ENCODE data around the gene CASZ1. TPM values are rescaled to one million over a fixed set of nuclear protein-coding genes. Genes with fewer than 3 reads are reported as not detected.

Gene CASZ1
- total and polyA plus RNA-seq, 2 donors (not counting 1 experiment from before 2014, with no cell fraction given): 0.34 to 0.50 TPM

GRCh38 chr1:10709165-10709564 lies 87.3 kb downstream of the CASZ1 start:
- Histone ChIP-seq H2AFZ (ENCODE audit: low read length) (no peak overlapping the region), H3K36me3 (ENCODE audit: control insufficient read depth, insufficient read depth, low read length) (no peaks in the 10 kb centered on the region), H3K9ac (ENCODE audit: insufficient read depth, low read length) (no peak overlapping the region), H3K27ac (ENCODE audit: insufficient read depth, low read length) (no peak overlapping the region), H3K4me1 (ENCODE audit: control insufficient read depth, extremely low read depth, insufficient read depth, low read length) (no peaks in the 10 kb centered on the region), H4K20me1 (ENCODE audit: control insufficient read depth, extremely low read depth, insufficient read depth, low read length) (no peaks in the 10 kb centered on the region), H3K27me3 (ENCODE audit: control insufficient read depth, insufficient read depth, low read length) (peaks cover 13% of the 10 kb centered on the region), H3K79me2 (ENCODE audit: control insufficient read depth, insufficient read depth, low read length) (no peaks in the 10 kb centered on the region), H3K4me3 (replicated peaks in 1 of 4; ENCODE audit: control extremely low read depth in 1 of 4, insufficient read depth in 1 of 4, low read depth in 3 of 4, low read length in 4 of 4) (no peak overlapping the region), H3K9me3 (ENCODE audit: control insufficient read depth, insufficient read depth, low read depth, low read length) (no peaks in the 10 kb centered on the region), H3K4me2 (ENCODE audit: extremely low read depth, insufficient read depth, low read length) (no peak overlapping the region)
- TF ChIP-seq CTCF (conservative IDR thresholded peaks at IDR 0.05 in 1 of 2, IDR thresholded peaks at IDR 0.05 in 1 of 2; ENCODE audit: low read depth in 1 of 2, low read length in 2 of 2): no peak
- no peak for TF ChIP-seq EZH2 (IDR thresholded peaks at IDR 0.05; ENCODE audit: low read length, missing control alignments)
- no peak for DNase-seq (ENCODE audit: low read depth in 2 of 2)

GRCh38 chr1:10708757-10709156 lies 87.7 kb downstream of the CASZ1 start:
- Histone ChIP-seq H3K9ac (ENCODE audit: insufficient read depth, low read length) (no peak overlapping the region), H3K4me2 (ENCODE audit: extremely low read depth, insufficient read depth, low read length) (no peak overlapping the region), H2AFZ (ENCODE audit: low read length) (no peak overlapping the region), H3K27ac (ENCODE audit: insufficient read depth, low read length) (no peak overlapping the region), H3K9me3 (ENCODE audit: control insufficient read depth, insufficient read depth, low read depth, low read length) (no peaks in the 10 kb centered on the region), H3K36me3 (ENCODE audit: control insufficient read depth, insufficient read depth, low read length) (no peaks in the 10 kb centered on the region), H4K20me1 (ENCODE audit: control insufficient read depth, extremely low read depth, insufficient read depth, low read length) (no peaks in the 10 kb centered on the region), H3K4me3 (replicated peaks in 1 of 4; ENCODE audit: control extremely low read depth in 1 of 4, insufficient read depth in 1 of 4, low read depth in 3 of 4, low read length in 4 of 4) (no peak overlapping the region), H3K27me3 (ENCODE audit: control insufficient read depth, insufficient read depth, low read length) (peaks cover 13% of the 10 kb centered on the region), H3K4me1 (ENCODE audit: control insufficient read depth, extremely low read depth, insufficient read depth, low read length) (no peaks in the 10 kb centered on the region), H3K79me2 (ENCODE audit: control insufficient read depth, insufficient read depth, low read length) (no peaks in the 10 kb centered on the region)
- no peak for TF ChIP-seq EZH2 (IDR thresholded peaks at IDR 0.05; ENCODE audit: low read length, missing control alignments)
- TF ChIP-seq CTCF (conservative IDR thresholded peaks at IDR 0.05 in 1 of 2, IDR thresholded peaks at IDR 0.05 in 1 of 2; ENCODE audit: low read depth in 1 of 2, low read length in 2 of 2): no peak
- DNase-seq (ENCODE audit: low read depth in 2 of 2): no peak

- Histone ChIP-seq H3K4me2 (ENCODE audit: extremely low read depth, insufficient read depth, low read length) (no peak overlapping the region), H2AFZ (ENCODE audit: low read length) (no peak overlapping the region), H3K4me1 (ENCODE audit: control insufficient read depth, extremely low read depth, insufficient read depth, low read length) (no peaks in the 10 kb centered on the region), H3K27me3 (ENCODE audit: control insufficient read depth, insufficient read depth, low read length) (peaks cover 7% of the 10 kb centered on the region), H3K9ac (ENCODE audit: insufficient read depth, low read length) (no peak overlapping the region), H3K9me3 (ENCODE audit: control insufficient read depth, insufficient read depth, low read depth, low read length) (no peaks in the 10 kb centered on the region), H4K20me1 (ENCODE audit: control insufficient read depth, extremely low read depth, insufficient read depth, low read length) (no peaks in the 10 kb centered on the region), H3K4me3 (replicated peaks in 1 of 4; ENCODE audit: control extremely low read depth in 1 of 4, insufficient read depth in 1 of 4, low read depth in 3 of 4, low read length in 4 of 4) (no peak overlapping the region), H3K36me3 (ENCODE audit: control insufficient read depth, insufficient read depth, low read length) (no peaks in the 10 kb centered on the region), H3K27ac (ENCODE audit: insufficient read depth, low read length) (no peak overlapping the region), H3K79me2 (ENCODE audit: control insufficient read depth, insufficient read depth, low read length) (no peaks in the 10 kb centered on the region)
- TF ChIP-seq CTCF (conservative IDR thresholded peaks at IDR 0.05 in 1 of 2, IDR thresholded peaks at IDR 0.05 in 1 of 2; ENCODE audit: low read depth in 1 of 2, low read length in 2 of 2) (no peak), EZH2 (IDR thresholded peaks at IDR 0.05; ENCODE audit: low read length, missing control alignments) (no peak)
- no peak for DNase-seq (ENCODE audit: low read depth in 2 of 2)
Measured at GRCh38 chr1:10707208-10707607, 89.2 kb downstream of the CASZ1 start.
